HG02642 (cell line): ENCODE measurements around the gene RNF141.

Experiments
- ATAC-seq: cut with Tn5 transposase; IDR thresholded peaks from one replicate; pipeline ENCODE4 v1.9.1; 2021; ENCODE audit warnings: mild to moderate bottlenecking; ENCODE audit not compliant: unreplicated experiment, poor library complexity

RNF141 gene

GRCh38 chr11:10486161-10486840, 54.7 kb downstream of the RNF141 start:
- ATAC-seq, result no peak

DNA sequence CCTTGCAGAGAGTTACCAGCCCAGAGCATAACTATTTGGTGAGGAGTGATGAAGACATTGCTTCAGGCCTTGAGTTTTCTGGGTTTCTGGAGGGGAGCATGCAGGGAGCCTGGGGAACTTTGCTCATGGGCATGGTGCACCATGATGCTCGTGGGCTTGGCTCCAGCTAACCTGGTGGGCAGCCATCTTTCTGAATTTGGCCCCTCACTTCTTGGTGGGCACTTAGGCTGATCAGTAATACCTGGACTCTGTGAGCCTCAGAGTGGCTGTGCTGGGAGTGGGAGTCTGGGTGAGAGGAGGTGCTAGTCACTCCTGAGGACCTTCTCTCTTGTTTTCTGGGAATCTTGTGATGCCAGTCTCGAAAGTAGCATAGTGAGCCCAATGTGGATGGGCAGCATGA, 55.3 kb downstream of the RNF141 start:
- ATAC-seq, result no peak

- no peak for ATAC-seq
These were observed 56.4 kb downstream of the RNF141 start for GRCh38 chr11:10484461-10485180.

- ATAC-seq, result no peak
These were observed 57.4 kb downstream of the RNF141 start for GRCh38 chr11:10483584-10483983.

DNA sequence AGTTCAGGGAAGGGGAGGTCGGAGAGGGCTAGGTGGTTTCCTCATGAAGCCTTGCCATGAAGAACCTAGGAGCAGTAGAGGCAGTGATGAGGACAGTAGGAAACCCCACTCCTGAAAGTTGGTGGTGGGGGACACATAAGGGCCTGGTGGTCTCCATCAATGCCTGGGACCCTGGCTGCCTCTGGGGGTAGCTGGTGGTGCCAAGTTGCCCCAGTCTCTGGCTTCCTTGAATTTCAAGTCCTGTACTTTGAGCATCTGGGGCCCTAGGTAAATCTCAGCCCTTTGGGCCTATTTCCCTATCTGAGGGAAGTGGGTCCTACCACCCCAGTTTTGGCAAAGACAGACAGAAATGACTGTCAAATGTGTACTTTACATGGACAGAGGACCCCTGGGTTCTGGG, 57.8 kb downstream of the RNF141 start:
- ATAC-seq, result no peak

- ATAC-seq, result no peak
These were observed 59.2 kb downstream of the RNF141 start for GRCh38 chr11:10481560-10482349.

- ATAC-seq, result no peak
These were observed 60.2 kb downstream of the RNF141 start for GRCh38 chr11:10480760-10481159.

DNA sequence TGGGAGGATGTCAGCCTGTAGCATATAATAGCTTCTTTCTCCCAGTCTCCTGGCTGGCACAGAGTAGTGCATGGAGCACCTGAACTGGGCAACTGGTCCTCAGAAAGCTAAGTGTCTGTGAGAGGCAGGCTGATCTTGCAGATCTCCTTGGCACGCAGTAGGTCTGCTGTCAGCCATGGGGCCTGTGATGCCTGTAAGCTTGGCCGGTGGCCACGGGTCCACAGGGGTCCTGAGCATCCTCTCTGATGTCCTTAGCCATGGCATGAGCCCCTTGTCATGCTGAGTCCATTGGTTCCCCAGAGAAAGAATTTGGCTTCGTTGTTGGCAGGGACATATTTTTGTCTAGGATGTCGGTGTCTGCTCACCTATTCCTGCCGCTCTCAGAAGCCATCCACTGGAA, 61.0 kb downstream of the RNF141 start:
- no peak for ATAC-seq

DNA sequence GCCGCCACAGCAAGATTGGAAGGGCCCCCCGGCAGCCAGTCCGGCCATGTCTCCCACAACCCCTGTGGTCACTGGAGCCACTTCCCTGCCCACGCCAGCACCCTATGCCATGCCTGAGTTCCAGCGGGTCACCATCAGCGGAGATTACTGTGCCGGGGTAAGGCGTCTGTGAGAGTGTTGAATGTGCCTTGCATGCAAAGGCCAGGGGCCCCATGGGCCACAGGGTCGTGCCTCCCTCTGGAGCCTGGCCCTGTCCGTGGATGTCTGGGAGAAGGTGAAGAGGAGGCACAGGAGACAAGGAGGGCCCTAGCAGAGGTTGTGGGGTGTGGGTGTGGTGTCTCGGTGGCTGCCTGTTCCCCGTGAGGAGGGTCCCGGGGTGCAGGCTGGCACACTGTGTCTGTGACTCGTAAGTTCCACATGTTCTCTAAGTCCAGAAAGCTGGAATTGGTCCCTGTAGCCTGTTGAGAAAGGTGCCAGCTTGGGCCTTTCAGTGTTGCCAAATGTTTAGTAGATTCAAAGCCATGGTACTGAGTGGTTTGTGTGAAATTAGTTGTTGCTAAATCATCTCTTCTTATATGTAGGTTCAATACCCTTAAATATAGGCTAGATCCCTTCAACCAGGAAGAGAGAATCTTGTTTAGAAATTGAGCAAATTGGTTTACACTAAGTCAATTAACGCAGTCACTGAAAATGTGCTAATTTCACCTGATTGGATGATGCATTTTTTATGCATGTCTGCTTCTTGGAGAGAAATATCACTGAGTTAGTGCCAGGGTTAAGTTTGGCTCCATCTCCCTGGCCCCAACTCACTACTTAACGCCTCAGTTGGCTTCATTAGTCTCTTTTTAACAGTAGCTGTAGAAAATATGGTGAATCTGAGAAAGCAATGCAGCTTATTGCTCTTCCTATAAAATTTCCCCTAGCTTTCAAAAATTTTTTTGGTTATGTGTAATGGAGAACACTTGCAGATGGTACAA, 62.1 kb downstream of the RNF141 start:
- no peak for ATAC-seq

DNA sequence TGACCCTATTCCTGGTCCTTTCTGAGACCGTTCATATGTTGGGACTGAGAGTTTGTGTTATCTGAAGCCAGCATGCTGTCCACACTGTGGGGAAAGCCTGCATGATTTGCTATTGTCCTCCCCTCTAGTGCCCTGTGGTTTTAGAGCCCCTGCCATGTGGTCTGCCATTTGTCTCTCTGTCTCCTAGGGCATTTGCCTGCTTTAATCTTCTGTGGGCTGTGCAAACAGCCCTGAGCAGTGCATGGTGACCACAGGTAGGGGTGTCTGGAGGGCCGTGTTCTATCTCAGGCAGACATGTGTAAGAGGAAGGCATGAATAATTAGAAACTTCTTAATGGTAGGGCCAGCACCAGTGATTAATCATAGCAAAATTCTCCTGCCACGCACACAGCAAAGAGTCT, 62.9 kb downstream of the RNF141 start:
- ATAC-seq, result no peak

GRCh38 chr11:10477690-10478046, 63.3 kb downstream of the RNF141 start:
- no peak for ATAC-seq

GRCh38 chr11:10476927-10477689, 63.9 kb downstream of the RNF141 start:
- no peak for ATAC-seq

DNA sequence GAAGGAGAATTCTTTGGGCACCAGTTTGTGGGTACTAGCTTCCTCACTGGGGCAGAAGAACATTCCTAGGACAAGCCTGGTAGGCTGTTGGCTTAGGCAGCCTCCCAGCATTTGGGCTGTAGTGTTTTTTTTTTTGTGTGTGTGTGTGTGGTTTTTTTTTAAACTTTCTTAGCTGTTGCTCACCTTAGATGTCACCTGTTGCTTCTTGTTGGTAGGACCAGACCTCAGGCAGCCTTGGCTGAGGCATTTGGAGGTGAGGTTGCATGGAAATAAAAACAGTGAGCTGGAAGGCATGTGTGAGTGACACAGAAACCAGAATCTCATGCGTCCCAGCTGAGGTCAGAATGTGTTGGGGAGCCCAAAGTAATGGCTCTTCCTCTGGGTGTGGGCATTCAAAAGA, 64.6 kb downstream of the RNF141 start:
- ATAC-seq, result no peak

GRCh38 chr11:10474551-10474950, 66.4 kb downstream of the RNF141 start:
- no peak for ATAC-seq

DNA sequence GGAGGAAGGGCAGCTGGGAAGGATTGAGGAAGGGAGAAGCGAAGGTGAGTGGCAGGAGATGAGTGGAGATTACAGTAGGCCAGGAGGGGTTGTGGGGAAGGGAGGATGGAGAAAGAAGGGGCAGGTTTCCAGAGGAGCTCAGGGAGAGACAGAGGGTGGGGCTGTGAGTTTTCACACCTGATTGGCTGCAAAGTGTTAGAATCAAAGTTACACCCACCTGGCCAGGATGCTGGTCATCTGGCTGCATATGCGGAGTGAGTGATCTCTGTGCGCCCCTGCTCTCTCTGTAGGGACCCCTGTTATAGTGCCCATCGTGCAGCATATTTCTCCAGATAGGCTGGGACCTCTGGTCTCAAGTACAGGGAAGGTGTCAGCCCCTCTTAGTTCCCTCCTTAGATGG, 67.6 kb downstream of the RNF141 start:
- no peak for ATAC-seq

DNA sequence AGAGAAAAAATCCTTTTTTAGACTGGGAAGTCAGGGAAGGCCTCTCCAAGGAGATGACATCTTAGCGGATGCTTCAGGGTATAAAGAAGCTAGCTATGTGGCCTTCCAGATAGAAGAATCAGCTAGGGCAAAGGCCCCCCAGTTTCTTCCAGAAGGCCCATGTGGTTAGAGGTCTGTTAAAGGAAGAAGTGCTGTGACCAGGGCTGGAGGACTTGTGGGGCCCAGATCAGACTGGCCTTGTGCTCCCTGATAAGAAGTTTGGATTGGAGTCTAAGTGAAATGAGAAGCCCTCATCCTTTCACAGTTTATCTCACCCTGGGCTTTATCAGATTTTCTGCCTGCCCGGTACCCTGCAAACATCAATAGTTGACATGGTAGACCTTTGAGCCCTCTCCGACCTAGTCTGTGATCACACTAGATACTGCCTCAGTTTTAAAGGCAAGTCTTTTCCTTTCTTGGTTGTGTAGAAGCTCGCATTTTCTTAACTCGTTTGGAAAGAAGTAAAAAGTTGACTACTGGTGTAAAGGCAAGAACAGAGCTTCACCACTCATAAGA, 78.2 kb downstream of the RNF141 start:
- no peak for ATAC-seq
